ENCODE measurements around the gene GSE1.

The GSE1 gene

DNA sequence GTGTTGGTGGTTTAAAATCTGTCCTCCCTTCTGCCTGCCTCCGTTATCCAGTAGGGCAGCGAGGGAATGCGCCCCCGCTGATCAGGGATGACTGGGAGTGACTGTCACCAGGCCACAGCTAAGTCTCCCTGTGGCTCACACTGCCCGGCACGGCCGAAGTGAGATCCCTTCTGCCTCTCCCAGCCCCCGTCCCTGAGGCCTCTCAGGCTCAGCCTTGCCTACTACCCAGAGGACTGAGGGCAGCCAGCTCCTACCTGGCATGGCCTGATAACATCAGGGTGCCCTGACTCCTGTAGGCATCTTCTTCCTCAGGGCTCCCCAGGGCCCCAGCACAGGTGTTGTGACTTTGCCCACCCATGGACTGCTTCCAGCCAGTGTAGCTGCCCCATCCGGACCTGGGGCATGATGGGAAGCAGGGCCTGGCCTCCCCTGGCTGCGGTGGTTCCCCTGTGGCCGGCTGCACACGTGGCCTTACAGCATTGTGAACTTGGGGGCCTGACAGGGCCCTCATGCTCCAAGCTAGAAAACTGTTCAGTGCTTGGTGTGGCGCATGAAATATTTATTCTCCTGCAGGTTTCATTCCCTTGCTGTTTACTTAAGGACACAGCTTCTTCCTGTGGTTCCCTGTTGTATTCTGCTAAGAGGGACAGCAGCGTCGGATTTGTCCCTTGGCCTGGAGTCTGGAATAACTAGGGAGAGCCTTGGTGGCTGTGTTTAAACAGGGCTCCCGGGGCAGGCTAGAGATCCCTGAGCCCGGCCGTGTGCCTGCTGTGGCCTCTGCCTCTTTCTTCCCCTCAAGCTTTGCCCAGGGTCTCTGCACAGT is 45.6 kb downstream of the GSE1 start:
- no peak for FAIRE-seq

DNA sequence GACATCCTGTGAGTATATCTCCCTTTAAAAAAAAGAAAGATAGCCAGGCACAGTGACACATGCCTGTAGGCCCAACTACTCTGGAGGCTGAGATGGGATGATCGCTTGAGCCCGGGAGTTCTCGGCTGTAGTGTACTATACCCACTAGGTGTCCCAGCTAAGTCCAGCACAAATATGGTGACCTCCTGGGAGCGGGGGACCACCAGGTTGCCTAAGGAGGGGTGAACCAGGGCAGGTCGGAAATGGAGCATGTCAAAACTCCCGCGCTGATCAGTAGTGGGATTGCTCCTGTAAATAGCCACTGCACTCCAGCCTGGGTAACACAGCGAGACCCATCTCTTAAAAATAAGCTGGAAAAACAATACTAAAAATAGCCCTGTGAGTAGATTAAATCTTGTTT is 46.2 kb downstream of the GSE1 start:
- DNase-seq (ENCODE audit: low spot score) (no peak), FAIRE-seq (no peak)

More for the DNA sequence above, 45.6 kb downstream of the GSE1 start:
- DNase-seq (ENCODE audit: low spot score) = no peak

DNA sequence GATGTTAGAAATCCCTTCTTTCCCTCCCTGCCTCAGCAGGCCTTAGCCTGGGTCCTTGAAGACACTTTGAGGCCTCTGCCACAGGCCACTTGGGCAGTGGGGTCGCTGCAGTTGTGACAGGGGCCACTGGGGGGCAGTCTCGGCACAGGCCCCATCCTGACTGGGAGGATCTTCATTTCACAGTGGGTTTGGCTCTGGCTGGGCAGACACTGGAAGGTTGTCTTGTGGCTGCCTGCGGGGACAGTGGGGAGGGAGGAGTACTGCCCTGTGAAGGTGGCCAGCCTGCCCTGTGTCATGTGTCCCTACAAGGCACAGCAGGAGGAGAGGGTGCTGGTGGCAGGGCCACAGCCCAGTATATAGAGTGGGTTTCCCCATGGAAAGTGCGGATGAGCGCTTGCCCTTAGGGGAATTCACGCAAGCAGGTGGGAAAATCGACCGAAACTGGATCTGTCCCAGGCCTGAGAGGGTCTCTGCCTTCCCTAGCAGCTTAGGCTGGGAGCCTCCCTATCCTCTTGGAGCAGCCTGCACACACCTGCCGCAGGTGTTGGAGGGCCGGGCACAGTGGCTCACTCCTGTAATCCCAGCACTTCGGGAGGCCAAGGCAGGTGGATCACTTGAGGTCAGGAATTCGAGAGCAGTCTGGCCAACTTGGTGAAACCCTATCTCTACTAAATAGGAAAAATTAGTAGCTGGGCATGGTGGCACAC is 46.8 kb downstream of the GSE1 start:
- FAIRE-seq (peak; percentile 70), DNase-seq (ENCODE audit: low spot score) (peak; percentile 81)

DNA sequence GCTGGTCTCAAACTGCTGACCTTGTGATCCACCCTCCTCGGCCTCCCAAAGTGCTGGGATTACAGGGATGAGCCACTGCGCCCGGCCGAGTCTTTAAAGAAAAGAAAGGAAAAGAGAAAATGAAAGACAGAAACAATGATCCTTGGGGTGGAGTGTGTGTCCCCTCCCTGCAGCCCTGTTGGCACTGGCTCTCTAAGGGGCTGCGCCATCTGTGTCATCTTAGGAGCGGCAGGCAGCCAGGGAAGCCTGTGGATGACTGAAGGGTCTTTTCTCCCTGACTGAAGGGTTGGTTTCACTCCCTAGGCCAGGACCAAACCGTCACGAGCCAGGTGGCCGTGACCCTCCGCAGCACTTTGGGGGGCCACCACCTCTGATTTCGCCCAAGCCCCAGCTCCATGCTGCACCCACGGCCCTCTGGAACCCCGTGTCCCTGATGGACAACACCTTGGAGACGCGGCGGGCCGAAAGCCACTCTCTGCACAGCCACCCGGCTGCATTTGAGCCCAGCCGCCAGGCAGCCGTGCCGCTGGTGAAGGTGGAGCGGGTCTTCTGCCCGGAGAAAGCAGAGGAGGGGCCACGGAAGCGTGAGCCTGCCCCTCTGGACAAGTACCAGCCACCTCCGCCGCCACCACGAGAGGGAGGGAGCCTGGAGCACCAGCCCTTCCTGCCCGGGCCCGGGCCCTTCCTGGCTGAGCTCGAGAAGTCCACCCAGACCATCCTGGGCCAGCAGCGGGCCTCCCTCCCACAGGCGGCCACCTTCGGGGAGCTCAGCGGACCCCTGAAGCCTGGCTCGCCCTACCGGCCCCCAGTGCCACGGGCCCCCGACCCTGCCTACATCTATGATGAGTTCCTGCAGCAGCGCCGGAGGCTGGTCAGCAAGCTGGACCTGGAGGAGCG is 48.0 kb downstream of the GSE1 start:
- DNase-seq (ENCODE audit: low spot score) (no peak), FAIRE-seq (no peak)

DNA sequence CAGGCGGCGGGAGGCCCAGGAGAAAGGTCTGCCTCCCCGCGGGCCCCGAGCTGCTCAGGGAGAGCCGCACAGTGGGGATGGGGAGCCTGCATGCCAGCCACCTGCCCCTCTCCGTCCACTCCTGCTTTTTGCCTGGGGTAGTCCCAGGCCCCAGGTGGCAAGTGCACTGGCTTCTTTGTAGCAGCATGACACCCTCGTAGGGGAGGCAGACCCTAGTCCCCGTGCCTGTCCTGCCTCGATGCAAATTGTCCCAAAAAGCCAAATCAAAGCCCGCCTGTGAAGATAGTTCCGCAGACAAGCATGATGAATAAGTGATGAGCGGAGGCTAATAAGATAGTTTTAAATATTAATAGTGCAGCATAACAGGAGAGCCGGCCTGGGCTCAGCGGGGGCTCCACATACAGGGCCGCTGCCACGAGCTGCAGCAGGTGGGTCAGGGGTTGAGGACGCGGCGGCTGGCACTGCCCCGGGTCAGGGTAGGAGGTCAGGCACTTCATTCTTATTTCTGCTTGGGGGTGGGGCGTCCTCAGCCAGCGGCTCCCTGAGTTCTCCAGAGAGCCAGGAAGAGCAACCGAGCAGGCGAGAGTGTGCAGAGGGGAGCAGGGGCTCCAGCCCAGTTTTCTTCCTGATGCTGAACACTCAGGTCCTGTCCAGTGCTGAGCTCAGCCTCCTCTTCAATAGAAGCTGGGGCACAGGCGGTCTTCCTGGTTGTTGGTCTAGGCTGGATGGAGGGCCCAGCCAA is 48.8 kb downstream of the GSE1 start:
- FAIRE-seq (no peak), DNase-seq (ENCODE audit: low spot score) (no peak)

DNA sequence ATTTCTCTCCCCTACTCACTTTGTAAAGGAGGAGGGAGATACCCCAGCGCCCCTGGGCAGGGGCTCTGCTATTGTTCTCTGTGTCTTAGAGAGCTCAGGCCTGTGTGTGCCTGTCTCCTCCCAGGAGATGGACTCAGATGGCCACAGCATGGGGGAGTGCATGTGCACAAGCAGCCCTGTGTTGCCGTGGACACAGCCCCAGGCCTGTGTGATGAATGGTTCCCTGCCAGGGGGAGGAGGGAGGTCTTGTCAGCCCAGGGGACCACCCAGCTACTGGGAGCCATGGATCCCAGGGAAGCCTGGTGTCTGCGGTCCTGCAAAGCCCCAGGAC is 49.3 kb downstream of the GSE1 start:
- no peak for DNase-seq (ENCODE audit: low spot score)
- no peak for FAIRE-seq

DNA sequence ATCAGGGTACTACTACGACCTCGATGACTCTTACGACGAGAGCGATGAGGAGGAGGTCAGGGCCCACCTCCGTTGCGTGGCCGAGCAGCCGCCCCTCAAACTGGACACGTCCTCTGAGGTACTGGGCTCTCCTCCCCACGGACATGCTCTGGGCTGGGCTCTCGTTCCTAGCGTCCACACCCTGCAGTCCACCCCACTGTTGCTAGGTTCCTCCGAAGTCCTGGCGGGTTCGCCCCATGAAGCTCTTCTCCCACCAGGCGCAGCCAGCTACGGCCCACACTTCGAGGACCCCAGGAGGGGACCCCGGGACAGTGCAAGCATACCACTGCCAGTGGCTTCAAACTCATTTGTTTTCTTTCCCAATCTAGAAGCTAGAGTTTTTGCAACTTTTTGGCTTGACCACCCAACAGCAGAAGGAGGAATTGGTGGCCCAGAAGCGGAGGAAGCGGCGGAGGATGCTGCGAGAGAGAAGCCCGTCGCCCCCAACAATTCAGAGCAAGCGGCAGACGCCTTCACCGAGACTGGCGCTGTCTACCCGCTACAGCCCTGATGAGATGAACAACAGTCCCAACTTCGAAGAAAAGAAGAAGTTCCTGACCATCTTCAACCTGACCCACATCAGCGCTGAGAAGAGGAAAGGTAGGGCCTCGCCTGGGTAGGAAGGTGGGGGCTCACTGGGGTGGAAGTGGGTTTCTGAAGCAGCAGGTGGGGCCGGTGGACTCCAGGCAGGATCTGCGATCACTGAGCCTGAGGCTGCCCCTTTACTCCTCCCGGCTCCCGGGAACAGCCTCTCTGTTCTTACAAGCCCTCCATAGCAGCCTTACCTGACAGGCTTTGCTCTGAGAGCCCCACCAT is 50.1 kb downstream of the GSE1 start:
- DNase-seq (ENCODE audit: low spot score) (no peak), FAIRE-seq (no peak)

DNA sequence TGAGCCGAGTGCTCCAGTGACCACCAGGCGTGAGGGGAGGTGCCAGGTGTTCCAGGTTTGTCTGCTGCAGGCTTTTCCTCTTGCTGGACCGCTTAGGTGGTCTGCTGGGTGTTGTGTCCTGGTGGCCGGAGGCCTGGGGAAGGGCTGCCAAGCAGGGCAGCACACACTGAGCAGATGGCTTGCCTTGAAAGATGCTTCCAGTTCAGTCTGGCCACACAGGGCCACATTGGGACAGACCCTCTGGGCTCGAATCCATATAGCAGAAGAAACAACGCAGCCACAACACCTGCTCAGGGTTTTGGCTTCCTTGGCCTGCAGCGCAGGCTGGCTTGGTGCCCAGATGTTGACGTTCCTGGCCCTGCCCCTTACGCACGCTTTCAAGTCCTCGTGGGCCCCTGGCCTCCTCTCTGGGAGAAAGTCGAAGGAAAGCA is 50.8 kb downstream of the GSE1 start:
- no peak for DNase-seq (ENCODE audit: low spot score)
- FAIRE-seq = no peak

DNA sequence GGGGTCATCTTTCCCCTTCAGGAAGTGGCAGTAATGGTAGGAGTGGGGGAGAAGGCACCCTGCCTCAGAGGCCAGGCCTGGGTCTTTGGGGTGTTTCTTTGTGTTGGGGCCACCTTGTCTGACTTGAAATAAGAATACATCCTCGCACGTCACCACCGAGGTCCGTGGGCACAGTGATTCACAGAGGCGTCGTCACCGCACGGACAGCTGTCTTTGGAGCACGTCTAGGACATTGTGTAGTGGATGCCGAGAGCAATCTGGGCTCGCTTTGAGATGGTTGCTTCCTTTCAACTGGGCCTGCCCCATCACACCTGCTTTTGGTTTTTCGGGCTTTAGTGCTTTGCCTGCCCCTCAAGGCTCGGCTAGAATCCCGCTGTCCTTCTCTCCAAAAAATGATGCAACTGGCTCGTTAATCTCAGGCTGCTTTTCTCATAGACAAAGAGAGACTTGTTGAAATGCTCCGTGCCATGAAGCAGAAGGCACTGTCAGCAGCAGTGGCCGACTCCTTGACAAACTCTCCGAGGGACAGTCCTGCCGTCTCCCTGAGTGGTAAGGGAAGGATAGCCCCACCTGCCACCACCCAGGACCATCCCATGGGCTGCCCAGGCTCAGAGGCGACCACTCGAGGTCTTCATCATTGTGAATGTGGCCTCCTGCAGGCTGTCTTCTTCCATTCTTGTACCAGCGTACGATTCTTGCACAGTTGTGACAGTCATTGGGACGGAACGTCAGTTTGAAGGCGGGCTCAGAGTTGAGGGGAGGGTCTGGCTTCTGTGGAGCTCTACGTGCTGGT is 51.7 kb downstream of the GSE1 start:
- DNase-seq (ENCODE audit: low spot score) = no peak
- FAIRE-seq = no peak

DNA sequence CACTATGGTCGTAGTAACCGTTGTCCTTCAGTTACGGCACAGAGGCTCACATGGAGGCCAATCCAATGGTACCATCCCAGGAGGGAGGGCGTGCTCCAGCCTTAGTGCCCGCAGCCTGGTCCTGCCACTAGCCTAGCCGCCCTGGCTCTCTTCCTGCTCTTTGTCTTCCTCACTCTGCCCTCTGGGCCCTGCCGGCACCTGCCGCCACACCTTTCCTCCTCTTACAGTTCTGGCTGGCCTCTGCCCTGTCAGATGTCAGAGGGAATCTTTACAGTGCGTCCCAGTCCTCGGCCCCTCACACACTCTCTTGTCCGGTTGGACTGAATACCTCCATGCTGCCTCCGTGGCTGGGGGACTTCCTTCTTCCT is 52.2 kb downstream of the GSE1 start:
- FAIRE-seq = no peak
- no peak for DNase-seq (ENCODE audit: low spot score)

DNA sequence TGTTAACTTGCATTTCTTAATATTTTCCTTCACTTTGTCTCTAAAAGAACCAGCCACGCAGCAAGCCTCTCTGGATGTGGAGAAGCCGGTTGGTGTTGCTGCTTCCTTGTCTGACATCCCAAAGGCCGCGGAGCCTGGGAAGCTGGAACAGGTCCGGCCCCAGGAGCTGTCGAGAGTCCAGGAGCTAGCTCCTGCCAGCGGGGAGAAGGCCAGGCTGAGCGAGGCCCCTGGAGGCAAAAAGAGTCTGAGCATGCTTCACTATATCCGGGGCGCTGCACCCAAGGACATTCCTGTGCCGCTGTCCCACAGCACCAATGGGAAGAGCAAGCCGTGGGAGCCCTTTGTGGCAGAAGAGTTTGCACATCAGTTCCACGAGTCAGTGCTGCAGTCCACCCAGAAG is 52.8 kb downstream of the GSE1 start:
- FAIRE-seq (no peak), DNase-seq (ENCODE audit: low spot score) (no peak)

DNA sequence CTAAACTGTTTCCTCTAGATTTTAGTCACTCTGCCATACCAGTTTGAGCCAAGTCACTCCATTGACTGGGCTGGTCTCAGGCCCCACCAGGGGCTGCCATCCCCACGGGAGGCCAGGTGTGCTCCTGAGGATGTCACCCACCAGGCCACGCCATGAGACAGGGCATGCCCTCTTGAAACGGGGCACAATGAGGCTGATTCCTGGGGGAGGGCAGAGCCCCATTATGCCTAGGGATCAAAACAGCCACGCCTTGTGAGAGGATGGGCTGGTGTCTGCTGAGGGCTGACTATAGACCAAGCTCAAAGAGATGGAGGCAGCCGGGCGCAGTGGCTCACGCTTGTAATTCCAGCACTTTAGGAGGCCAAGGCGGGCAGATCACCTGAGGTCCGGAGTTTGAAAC is 54.1 kb downstream of the GSE1 start:
- FAIRE-seq = no peak

DNA sequence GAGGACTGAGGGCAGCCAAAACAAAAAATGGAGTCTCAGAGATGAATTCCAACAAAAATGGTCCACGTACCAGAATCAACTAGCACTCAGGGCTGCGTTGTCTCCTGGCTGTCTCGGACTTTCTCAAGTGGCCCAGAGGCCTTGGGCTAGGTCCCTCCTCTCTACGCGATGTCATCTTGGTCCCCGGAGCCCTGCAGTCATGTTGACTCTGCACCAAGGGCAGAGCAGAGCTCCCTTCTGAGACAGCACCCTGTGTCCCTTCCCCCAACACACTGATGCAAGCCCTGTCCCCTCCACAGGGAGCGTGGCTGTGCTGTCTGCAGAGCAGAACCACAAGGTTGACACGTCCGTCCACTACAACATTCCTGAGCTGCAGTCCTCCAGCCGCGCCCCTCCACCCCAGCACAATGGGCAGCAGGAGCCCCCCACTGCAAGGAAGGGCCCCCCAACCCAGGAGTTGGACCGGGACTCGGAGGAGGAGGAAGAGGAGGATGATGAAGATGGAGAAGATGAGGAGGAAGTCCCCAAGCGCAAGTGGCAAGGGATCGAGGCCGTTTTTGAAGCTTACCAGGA is 54.8 kb downstream of the GSE1 start:
- DNase-seq (ENCODE audit: low spot score) (no peak), FAIRE-seq (no peak)

More for the DNA sequence above, 54.1 kb downstream of the GSE1 start:
- no peak for DNase-seq (ENCODE audit: low spot score)

DNA sequence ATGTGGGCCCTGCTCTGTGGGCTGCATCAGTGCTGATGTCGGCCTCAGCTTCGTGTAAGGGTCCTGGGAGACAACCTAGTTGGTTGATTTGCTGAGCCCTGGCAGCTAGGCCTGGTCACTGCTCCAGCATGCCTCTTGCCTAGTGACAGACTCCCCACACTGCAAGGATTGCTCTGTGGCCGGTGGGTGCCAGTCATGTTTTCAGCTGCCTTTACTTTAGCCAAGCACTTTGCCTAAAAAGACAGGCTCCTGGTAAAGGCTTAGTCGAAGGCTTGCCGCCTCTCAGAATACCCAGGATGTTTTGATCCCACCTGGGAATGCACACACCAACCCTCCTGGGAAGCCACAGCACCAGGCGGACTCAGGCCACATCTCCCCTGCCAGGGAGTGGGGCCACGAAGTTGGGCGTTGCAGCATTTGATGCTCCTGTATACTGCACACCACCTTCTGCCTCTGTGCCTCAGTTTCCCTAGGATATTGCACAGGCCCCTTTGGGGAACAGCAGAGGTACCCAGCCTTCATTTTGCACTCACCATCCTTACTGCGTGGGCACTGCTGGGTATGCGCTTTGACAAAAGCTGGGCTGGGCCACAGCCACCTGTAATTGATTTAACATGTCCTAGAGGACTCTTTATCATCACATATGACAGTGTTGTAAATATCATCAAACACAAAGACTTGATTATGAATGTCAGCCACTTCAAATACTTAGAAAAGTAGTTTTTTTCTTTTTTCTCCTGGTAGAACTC is 55.7 kb downstream of the GSE1 start:
- FAIRE-seq = no peak
- no peak for DNase-seq (ENCODE audit: low spot score)

DNA sequence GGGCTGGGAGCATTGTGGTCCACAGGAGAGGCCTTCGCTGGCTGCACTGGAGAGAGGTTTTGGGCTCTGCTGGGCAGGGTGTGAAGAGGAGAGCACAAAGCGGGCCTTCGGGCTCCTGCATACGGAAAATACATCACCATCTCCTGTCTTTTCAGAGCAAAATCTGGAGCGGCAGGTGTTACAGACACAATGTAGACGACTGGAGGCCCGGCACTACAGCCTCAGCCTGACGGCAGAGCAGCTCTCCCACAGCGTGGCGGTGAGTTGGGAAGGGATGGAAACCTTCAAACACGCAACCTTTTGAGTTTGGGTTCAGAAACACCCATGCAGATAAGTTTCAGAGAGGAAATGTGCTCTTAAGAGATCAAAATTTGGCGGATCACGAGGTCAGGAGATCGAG is 57.7 kb downstream of the GSE1 start:
- DNase-seq (ENCODE audit: low spot score) (no peak), FAIRE-seq (no peak)

DNA sequence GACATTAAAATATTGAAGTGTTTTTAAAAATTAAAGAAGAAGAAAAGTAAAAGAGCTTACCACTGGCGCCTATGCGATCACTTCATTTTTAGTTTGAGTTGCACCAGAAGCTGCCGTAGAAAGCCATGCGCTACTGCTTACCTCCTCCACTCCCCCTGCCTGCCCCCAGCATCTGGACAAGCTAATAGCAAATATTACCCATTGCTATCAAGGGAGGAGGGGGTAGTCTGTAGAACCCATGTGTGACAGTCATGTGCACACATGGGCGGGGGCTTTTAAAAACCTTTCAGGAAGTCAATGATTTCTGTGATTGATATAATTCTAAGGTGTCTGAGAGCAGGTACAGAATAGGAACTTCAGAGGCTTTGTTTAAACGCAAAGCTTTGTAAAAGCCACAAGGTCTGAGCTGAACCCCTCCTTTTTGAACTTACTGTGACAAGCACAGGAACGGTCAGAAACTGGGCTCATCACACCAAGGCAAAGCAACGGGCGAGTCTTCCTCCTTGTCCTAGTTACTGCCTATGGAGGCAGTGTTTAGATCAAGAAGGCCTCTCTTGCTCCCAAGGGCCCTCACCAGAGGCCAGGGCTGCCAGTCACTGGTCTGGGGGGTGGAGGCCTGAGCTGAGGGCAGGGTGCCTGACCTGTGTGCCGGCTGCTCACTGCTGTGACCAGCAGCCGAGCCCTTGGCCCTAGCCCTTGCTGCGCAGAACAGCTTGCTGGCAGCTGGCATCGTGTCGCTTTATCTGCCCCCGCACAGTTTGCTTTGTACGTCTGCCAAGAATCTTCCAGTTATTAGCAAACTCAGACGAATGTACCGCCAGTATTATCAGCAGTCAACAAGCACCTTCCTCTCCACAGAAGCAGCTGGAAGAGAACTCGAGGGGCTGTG is 60.7 kb downstream of the GSE1 start:
- FAIRE-seq (no peak), DNase-seq (ENCODE audit: low spot score) (no peak)

DNA sequence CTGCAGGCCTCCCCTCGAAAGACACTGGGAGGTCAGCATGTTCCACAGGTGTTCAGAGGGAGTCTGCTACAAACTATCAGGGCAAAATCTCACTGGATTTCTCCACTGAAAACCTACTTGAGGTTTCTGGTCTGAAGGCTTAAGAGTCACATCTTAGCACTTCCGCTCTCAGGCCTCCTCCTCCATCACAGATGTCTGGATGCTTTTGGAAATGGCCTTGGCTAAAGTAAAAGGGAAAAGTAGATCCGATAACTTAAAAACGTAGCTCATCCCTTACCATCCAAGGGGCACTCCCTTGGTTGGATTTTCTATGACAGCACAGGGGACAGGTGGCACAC is 61.3 kb downstream of the GSE1 start:
- no peak for DNase-seq (ENCODE audit: low spot score)
- FAIRE-seq = no peak

DNA sequence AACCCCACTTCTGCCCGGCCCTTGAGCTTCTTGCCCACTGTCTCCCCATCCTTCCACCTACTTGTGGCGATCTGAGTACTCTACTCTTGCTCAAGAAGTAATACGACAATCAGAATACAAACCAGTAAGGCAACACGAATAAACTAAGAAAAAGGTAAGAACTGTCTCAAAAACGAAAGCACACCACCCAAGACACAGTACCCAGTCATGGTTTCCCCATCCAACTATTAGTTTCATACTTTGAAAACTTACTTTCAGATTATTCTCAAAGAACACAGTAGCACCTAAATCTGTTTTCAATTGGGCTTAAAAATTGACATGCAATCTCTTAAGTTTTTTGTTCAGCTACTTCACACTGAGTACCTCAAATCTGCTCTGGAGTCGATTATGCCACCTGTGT is 61.7 kb downstream of the GSE1 start:
- FAIRE-seq (no peak), DNase-seq (ENCODE audit: low spot score) (no peak)

Data from urothelium cell line (cell line).